Left lung (tissue), 14 donors: ENCODE data around the gene DEFB115. TPM values are rescaled to one million over a fixed set of nuclear protein-coding genes. Genes with fewer than 3 reads are reported as not detected.

Experiments used
- ATAC-seq: fragments of 200-7000 bp; cut with Tn5 transposase; one replicate; pipeline ENCODE4 v1.9.1; 2020; ENCODE audit warnings: moderate library complexity
- DNase-seq, 4 donors: peaks; one replicate each; pipeline ENCODE4 v3.0.0-alpha.2; 2013 to 2020
- H3K27ac ChIP-seq, 2 donors: fragments of 200-600 bp; sonication (generic) in 1 of 2; one replicate each; pipeline versions ENCODE4 v1.5.0 to v1.8.0; 2020 to 2021
- H3K27me3 ChIP-seq, 2 donors: fragments of 200-600 bp; sonication (generic) in 1 of 2; one replicate each; pipeline versions ENCODE4 v1.5.0 to v1.8.0; 2020 to 2021
- H3K36me3 ChIP-seq, 2 donors: fragments of 200-600 bp; sonication (generic) in 1 of 2; one replicate each; pipeline versions ENCODE4 v1.5.0 to v1.8.0; 2020 to 2021
- H3K4me1 ChIP-seq, 2 donors: fragments of 200-600 bp; one replicate each; pipeline ENCODE4 v1.8.0; 2021
- H3K4me3 ChIP-seq, 2 donors: fragments of 200-600 bp; sonication (generic) in 1 of 2; one replicate each; pipeline versions ENCODE4 v1.5.0 to v1.8.0; 2020 to 2021; ENCODE audit warnings: mild to moderate bottlenecking in 1 of 2
- H3K9me3 ChIP-seq, 2 donors: fragments of 200-600 bp; sonication (generic) in 1 of 2; one replicate each; pipeline versions ENCODE4 v1.5.0 to v1.8.0; 2020 to 2021
- CTCF ChIP-seq, 2 donors: fragments of 200-600 bp; sonication (generic) in 1 of 2; IDR thresholded peaks; one replicate each; pipeline versions ENCODE4 v1.5.0 to v1.8.0; 2021; ENCODE audit warnings: antibody characterized with exemption in 2 of 2
- intact Hi-C, 2 donors: fragments of 100-400 bp; cut with DNase I; formaldehyde crosslinking; loops; one replicate each; pipeline versions ENCODE4 v1.11.2 to v1.14.2; 2022
- long read RNA-seq, 12 donors: library from polyadenylated mRNA in 2 of 12; unstranded in 2 of 12; transcript quantifications; one replicate each; pipeline ENCODE4 v2.0.0 and lab custom pipeline, GENCODE V29; 2019 to 2026
- polyA plus RNA-seq, 6 donors: library from polyadenylated mRNA; unstranded; fragments of 120-200 nt; gene quantifications; one replicate each; pipeline ENCODE4 v1.2.1, GENCODE V29; 2013; ENCODE audit not compliant: insufficient read length in 6 of 6
- total RNA-seq, 2 donors: library from RNA; stranded (reverse); fragmentation: NEBNext Ultra II Directional; extraction: Animal tissue kit (Norgen Biotek cat#: 25700); gene quantifications; one replicate each; pipeline ENCODE4 v1.2.1, GENCODE V29; 2021
- donor health status: DM: no; HTN: yes; CAD: no.
- donor health status: DM: no; HTN: no; CAD: no.

The DEFB115 gene, protein sequence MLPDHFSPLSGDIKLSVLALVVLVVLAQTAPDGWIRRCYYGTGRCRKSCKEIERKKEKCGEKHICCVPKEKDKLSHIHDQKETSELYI
- total RNA-seq (not detected), polyA plus RNA-seq (not detected)
- long read RNA-seq, donor 1 = 0 reads
- long read RNA-seq, donor 2 = 0 reads
- long read RNA-seq, donor 3 = 0 reads
- long read RNA-seq, donor 4 = 0 reads
- long read RNA-seq, donor 5 = 0 reads
- long read RNA-seq, donor 6 = 0 reads
- long read RNA-seq, donor 7 = 0 reads
- long read RNA-seq, donor 8 = 0 reads
- long read RNA-seq, donor 9 = 0 reads
- long read RNA-seq, donor 10 = 0 reads
- long read RNA-seq, donor 11 = 0 reads
- long read RNA-seq, donor 12 = 0 reads

DNA sequence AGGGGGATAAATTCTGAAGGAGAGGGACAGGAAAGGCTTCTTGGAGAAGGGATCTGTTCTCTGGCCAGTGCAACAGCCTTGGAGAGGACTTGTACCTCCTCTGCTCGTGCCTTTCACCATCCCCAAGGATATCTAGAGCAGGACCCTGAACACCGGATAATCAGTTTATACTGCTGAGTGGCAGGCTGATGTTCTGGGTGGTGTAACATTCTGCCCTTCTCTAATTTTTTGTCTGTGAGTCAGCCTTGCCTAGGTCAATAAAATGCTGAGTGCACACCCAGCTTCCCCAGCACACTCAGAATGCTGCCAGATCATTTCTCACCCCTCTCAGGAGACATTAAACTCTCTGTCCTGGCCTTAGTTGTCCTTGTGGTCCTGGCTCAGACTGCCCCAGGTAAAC is at the start of gene DEFB115:
TSS of gene DEFB115 (plus strand) at position 301 of the 400 bp plus-strand sequence. CDS start at position 301, 0 bp downstream.
- Histone ChIP-seq H3K4me3 (no peak within 1 kb of the TSS), H3K4me1 (no peaks in the 10 kb centered on the region), H3K36me3 (no peaks in the 10 kb centered on the region), H3K27ac (no peak within 1 kb of the TSS), H3K27me3 (no peaks in the 10 kb centered on the region), H3K9me3 (no peaks in the 10 kb centered on the region)
- DNase-seq (no peak), ATAC-seq (no peak)
- intact Hi-C loops = no loop called here
- no peak for TF ChIP-seq CTCF (IDR thresholded peaks at IDR 0.05)

- Histone ChIP-seq H3K27ac (no peak overlapping the region), H3K27me3 (no peaks in the 10 kb centered on the region), H3K4me1 (no peaks in the 10 kb centered on the region), H3K9me3 (peaks cover 4 to 100% of the 10 kb centered on the region in 2 donors), H3K36me3 (no peaks in the 10 kb centered on the region), H3K4me3 (no peak overlapping the region)
- no peak for ATAC-seq
- TF ChIP-seq CTCF (IDR thresholded peaks at IDR 0.05) = no peak
- intact Hi-C loops = no loop called here
- DNase-seq = no peak
Observed at GRCh38 chr20:31236953-31237352, 20.5 kb upstream of the DEFB115 start.

DNA sequence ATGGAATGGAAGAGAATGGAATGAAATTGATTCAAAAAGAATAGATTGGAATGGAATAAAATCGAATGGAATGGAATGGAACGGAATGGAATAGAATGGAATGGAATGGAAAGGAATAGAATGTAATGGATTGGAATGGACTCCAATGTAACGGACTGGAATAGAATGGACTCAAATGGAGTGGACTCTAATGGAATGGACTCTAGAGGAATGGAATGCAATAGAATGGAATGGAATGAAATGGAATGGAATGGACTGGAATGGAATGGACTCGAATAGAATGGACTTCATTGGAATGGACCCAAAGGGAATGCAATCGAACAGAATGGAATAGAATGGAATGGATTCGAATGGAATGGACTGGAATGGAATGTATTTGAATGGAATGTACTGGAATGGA is 19.7 kb upstream of the DEFB115 start:
- DNase-seq (no peak), ATAC-seq (no peak)
- intact Hi-C loops = no loop called here
- Histone ChIP-seq H3K4me3 (no peak overlapping the region), H3K27me3 (no peaks in the 10 kb centered on the region), H3K9me3 (peaks cover 4 to 100% of the 10 kb centered on the region in 2 donors), H3K27ac (no peak overlapping the region), H3K4me1 (no peaks in the 10 kb centered on the region), H3K36me3 (no peaks in the 10 kb centered on the region)
- no peak for TF ChIP-seq CTCF (IDR thresholded peaks at IDR 0.05)

- Histone ChIP-seq H3K27me3 (no peaks in the 10 kb centered on the region), H3K36me3 (no peaks in the 10 kb centered on the region), H3K27ac (no peak overlapping the region), H3K4me3 (no peak overlapping the region), H3K9me3 (peaks cover 0 to 100% of the 10 kb centered on the region in 2 donors), H3K4me1 (no peaks in the 10 kb centered on the region)
- TF ChIP-seq CTCF (IDR thresholded peaks at IDR 0.05) = no peak
- DNase-seq (no peak), ATAC-seq (no peak)
- intact Hi-C loops = no loop called here
Observed at GRCh38 chr20:31239139-31239538, 18.3 kb upstream of the DEFB115 start.

GRCh38 chr20:31256959-31257358 is 505 bp upstream of the DEFB115 start:
- Histone ChIP-seq H3K4me3 (no peak overlapping the region), H3K27me3 (no peaks in the 10 kb centered on the region), H3K4me1 (no peaks in the 10 kb centered on the region), H3K27ac (no peak overlapping the region), H3K36me3 (no peaks in the 10 kb centered on the region), H3K9me3 (no peaks in the 10 kb centered on the region)
- intact Hi-C loops = no loop called here
- no peak for TF ChIP-seq CTCF (IDR thresholded peaks at IDR 0.05)
- no peak for DNase-seq
- no peak for ATAC-seq
